Small intestine (tissue), 7 donors: ENCODE data around the gene GAB1. TPM values are rescaled to one million over a fixed set of nuclear protein-coding genes. Genes with fewer than 3 reads are reported as not detected.

Experiments
- DNase-seq, 2 donors: peaks; one replicate each; pipeline versions ENCODE4 v3.0.0 to v3.0.0-alpha.2; 2013
- FAIRE-seq: peaks from 2 replicates; lab custom pipeline; 2012; peaks lifted over from hg19 to GRCh38; lab: Jason Lieb, UNC
- H3K27ac ChIP-seq, 3 donors: one replicate each; pipeline ENCODE4 v1.5.1; 2013; ENCODE audit warnings: low read length in 2 of 3, mild to moderate bottlenecking in 2 of 3, control low read depth in 1 of 3, inconsistent platforms in 1 of 3, low read depth in 1 of 3, moderate library complexity in 1 of 3
- H3K27me3 ChIP-seq, 3 donors: one replicate each; pipeline ENCODE4 v1.6.1; 2013; ENCODE audit warnings: low read length in 3 of 3, inconsistent platforms in 1 of 3; ENCODE audit not compliant: control insufficient read depth in 3 of 3, insufficient read depth in 3 of 3
- H3K36me3 ChIP-seq, 3 donors: one replicate each; pipeline ENCODE4 v1.6.1; 2013; ENCODE audit warnings: low read length in 3 of 3, inconsistent platforms in 1 of 3, low read depth in 1 of 3, mild to moderate bottlenecking in 1 of 3, moderate library complexity in 1 of 3; ENCODE audit not compliant: control insufficient read depth in 3 of 3, insufficient read depth in 2 of 3
- H3K4me1 ChIP-seq, 3 donors: one replicate each; pipeline ENCODE4 v1.6.1; 2013; ENCODE audit warnings: low read length in 2 of 3, inconsistent platforms in 1 of 3, low read depth in 1 of 3, mild to moderate bottlenecking in 1 of 3, moderate library complexity in 1 of 3; ENCODE audit not compliant: control insufficient read depth in 3 of 3, insufficient read depth in 2 of 3
- H3K4me3 ChIP-seq, 3 donors: one replicate each; pipeline ENCODE4 v1.5.1; 2013; ENCODE audit warnings: low read length in 3 of 3, control low read depth in 1 of 3, inconsistent platforms in 1 of 3, low read depth in 1 of 3, mild to moderate bottlenecking in 1 of 3, moderate library complexity in 1 of 3
- H3K9me3 ChIP-seq, 2 donors: one replicate each; pipeline ENCODE4 v1.6.1; 2013; ENCODE audit warnings: low read depth in 1 of 2, low read length in 1 of 2; ENCODE audit not compliant: control insufficient read depth in 2 of 2, insufficient read depth in 1 of 2
- WGBS, 3 donors: extraction: QIAGEN DNeasy Blood & Tissue Kit; methylation state at CpG; one replicate each; pipeline ENCODE4 v1.1.7; 2013; 5-methylcytosine and 5-hydroxymethylcytosine counted together
- polyA plus RNA-seq, 4 donors: library from polyadenylated mRNA; stranded (reverse) in 3 of 4; unstranded in 1 of 4; fragments of 200-250 nt in 3 of 4; fragments of 120-200 nt in 1 of 4; gene quantifications; one replicate each; pipeline versions ENCODE4 v1.2.1 to v1.2.3, GENCODE V29; 2013
- donor health status: healthy with polysubstance abuse.
- donor health status: control.
- donor health status: control.
- donor health status: Bipolar disorder and iron deficiency.
- donor health status: healthy.

The GAB1 gene
- polyA plus RNA-seq, 4 donors, result 3.5 to 71.7 (median 6.7) TPM

GRCh38 chr4:143451186-143451585 is 114.5 kb downstream of the GAB1 start:
- FAIRE-seq (no peak), DNase-seq (no peak)
- peaks cover 0 to 15% (median 2%) of the 10 kb centered on the region in 3 donors for H3K36me3 ChIP-seq
- no peaks in the 10 kb centered on the region for H3K27me3 ChIP-seq
- H3K27ac ChIP-seq, result no peak overlapping the region
- WGBS, 3 donors, result 53 to 71% (median 54%) methylated on average over 4 of the region's 4 CpGs
- H3K4me1 ChIP-seq, result peaks cover 0 to 3% (median 0%) of the 10 kb centered on the region in 3 donors
- H3K9me3 ChIP-seq, result no peaks in the 10 kb centered on the region
- H3K4me3 ChIP-seq, result no peak overlapping the region

- Histone ChIP-seq H3K27ac (no peak overlapping the region), H3K4me1 (peaks cover 0 to 3% (median 0%) of the 10 kb centered on the region in 3 donors), H3K36me3 (peaks cover 0 to 15% (median 2%) of the 10 kb centered on the region in 3 donors), H3K27me3 (no peaks in the 10 kb centered on the region), H3K4me3 (no peak overlapping the region), H3K9me3 (no peaks in the 10 kb centered on the region)
- WGBS, 3 donors, result 59 to 74% (median 61%) methylated on average over 3 of the region's 3 CpGs
- no peak for FAIRE-seq
- DNase-seq, result no peak
These were observed 118.5 kb downstream of the GAB1 start for GRCh38 chr4:143455211-143455610.

GRCh38 chr4:143458966-143459365 is 122.3 kb downstream of the GAB1 start:
- peaks cover 0 to 18% (median 6%) of the 10 kb centered on the region in 3 donors for H3K36me3 ChIP-seq
- no peaks in the 10 kb centered on the region for H3K9me3 ChIP-seq
- peak; percentile 41 for FAIRE-seq
- H3K27me3 ChIP-seq, result no peaks in the 10 kb centered on the region
- H3K27ac ChIP-seq, result no peak overlapping the region
- peaks cover 0 to 3% (median 0%) of the 10 kb centered on the region in 3 donors for H3K4me1 ChIP-seq
- no peak for DNase-seq
- H3K4me3 ChIP-seq, result no peak overlapping the region

- DNase-seq (no peak), FAIRE-seq (no peak)
- Histone ChIP-seq H3K27me3 (no peaks in the 10 kb centered on the region), H3K4me1 (no peaks in the 10 kb centered on the region), H3K4me3 (no peak overlapping the region), H3K9me3 (no peaks in the 10 kb centered on the region), H3K27ac (no peak overlapping the region), H3K36me3 (peaks cover 2 to 5% (median 3%) of the 10 kb centered on the region in 3 donors)
- WGBS, 3 donors, result 83 to 90% (median 86%) methylated on average over 1 of the region's 1 CpG
These were observed 136.9 kb downstream of the GAB1 start for GRCh38 chr4:143473334-143474126.

GRCh38 chr4:143477487-143477886 is 140.8 kb downstream of the GAB1 start:
- no peaks in the 10 kb centered on the region for H3K9me3 ChIP-seq
- FAIRE-seq (no peak), DNase-seq (no peak)
- H3K36me3 ChIP-seq, result no peaks in the 10 kb centered on the region
- H3K27ac ChIP-seq, result no peak overlapping the region
- H3K27me3 ChIP-seq, result no peaks in the 10 kb centered on the region
- H3K4me1 ChIP-seq, result no peaks in the 10 kb centered on the region
- H3K4me3 ChIP-seq, result no peak overlapping the region
- WGBS, 3 donors, result 81 to 87% (median 86%) methylated on average over 2 of the region's 2 CpGs

- FAIRE-seq (no peak), DNase-seq (no peak)
- no peak overlapping the region for H3K27ac ChIP-seq
- no peaks in the 10 kb centered on the region for H3K9me3 ChIP-seq
- WGBS, 3 donors, result 60 to 67% (median 61%) methylated on average over 3 of the region's 3 CpGs
- no peaks in the 10 kb centered on the region for H3K4me1 ChIP-seq
- no peak overlapping the region for H3K4me3 ChIP-seq
- H3K36me3 ChIP-seq, result no peaks in the 10 kb centered on the region
- no peaks in the 10 kb centered on the region for H3K27me3 ChIP-seq
These were observed 144.7 kb downstream of the GAB1 start for GRCh38 chr4:143481361-143481760.

- H3K4me3 ChIP-seq, result no peak overlapping the region
- H3K27ac ChIP-seq, result no peak overlapping the region
- WGBS, 3 donors, result 0 to 3% (median 3%) methylated on average over 1 of the region's 1 CpG
- no peaks in the 10 kb centered on the region for H3K27me3 ChIP-seq
- FAIRE-seq (no peak), DNase-seq (peak; percentile 24 to 37)
- no peaks in the 10 kb centered on the region for H3K36me3 ChIP-seq
- no peaks in the 10 kb centered on the region for H3K9me3 ChIP-seq
- H3K4me1 ChIP-seq, result no peaks in the 10 kb centered on the region
These were observed 146.2 kb downstream of the GAB1 start for GRCh38 chr4:143482840-143483239.

- Histone ChIP-seq H3K27ac (no peak overlapping the region), H3K4me1 (no peaks in the 10 kb centered on the region), H3K36me3 (no peaks in the 10 kb centered on the region), H3K4me3 (no peak overlapping the region), H3K27me3 (peaks cover 0 to 2% (median 0%) of the 10 kb centered on the region in 3 donors), H3K9me3 (no peaks in the 10 kb centered on the region)
- FAIRE-seq (no peak), DNase-seq (no peak)
- 92 to 98% (median 95%) methylated on average over 1 of the region's 1 CpG for WGBS, 3 donors
These were observed 149.6 kb downstream of the GAB1 start for GRCh38 chr4:143486314-143486713.
